Tibial nerve (tissue), 3 donors: ENCODE results near the gene ADAMTS2.

Experiments
- CTCF ChIP-seq, 5 experiments: fragments of 200-600 bp in 3 of 5; fragments of 450-650 bp in 2 of 5; sonication (generic) in 3 of 5; IDR thresholded peaks; one replicate each; pipeline ENCODE4 v1.5.1; 2016 to 2019; ENCODE audit warnings: antibody characterized with exemption in 5 of 5, mild to moderate bottlenecking in 3 of 5, moderate library complexity in 2 of 5
- POLR2A ChIP-seq, 2 donors: fragments of 450-650 bp; IDR thresholded peaks; one replicate each; pipeline ENCODE4 v1.6.1; 2017; ENCODE audit warnings: antibody characterized with exemption in 2 of 2, mild to moderate bottlenecking in 2 of 2, moderate library complexity in 2 of 2

DNA sequence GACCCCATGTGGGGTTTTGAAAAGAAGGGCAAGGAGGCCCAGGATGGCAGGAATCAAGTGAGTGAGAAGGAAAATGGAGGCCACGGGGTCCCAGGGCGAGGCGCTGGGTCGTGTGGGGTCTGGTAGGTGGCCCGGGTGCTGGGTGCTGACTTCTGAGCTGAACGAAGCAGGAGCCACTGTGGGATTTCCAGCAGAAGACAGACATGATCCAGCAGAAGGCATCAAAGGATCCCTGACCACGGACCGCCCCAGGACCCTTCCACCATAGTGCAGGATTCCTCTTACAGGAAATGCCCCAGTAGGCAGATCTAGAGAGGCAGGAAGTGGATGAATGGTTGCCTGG, 106.7 kb downstream of the ADAMTS2 start:
- TF ChIP-seq POLR2A (IDR thresholded peaks at IDR 0.05) (no peak), CTCF (IDR thresholded peaks at IDR 0.05) (no peak)
